HG03175 (cell line): ENCODE results near the gene CELF2.

ENCODE experiments used
- ATAC-seq: cut with Tn5 transposase; IDR thresholded peaks from one replicate; pipeline ENCODE4 v1.9.1; 2021; ENCODE audit warnings: mild to moderate bottlenecking, moderate library complexity; ENCODE audit not compliant: unreplicated experiment

CELF2 gene

GRCh38 chr10:11311027-11311426 lies 293.4 kb downstream of the CELF2 start:
- ATAC-seq = no peak

GRCh38 chr10:11313463-11313862 lies 295.8 kb downstream of the CELF2 start:
- ATAC-seq = no peak

- ATAC-seq = no peak
Observed at GRCh38 chr10:11317936-11318670, 300.4 kb downstream of the CELF2 start.

DNA sequence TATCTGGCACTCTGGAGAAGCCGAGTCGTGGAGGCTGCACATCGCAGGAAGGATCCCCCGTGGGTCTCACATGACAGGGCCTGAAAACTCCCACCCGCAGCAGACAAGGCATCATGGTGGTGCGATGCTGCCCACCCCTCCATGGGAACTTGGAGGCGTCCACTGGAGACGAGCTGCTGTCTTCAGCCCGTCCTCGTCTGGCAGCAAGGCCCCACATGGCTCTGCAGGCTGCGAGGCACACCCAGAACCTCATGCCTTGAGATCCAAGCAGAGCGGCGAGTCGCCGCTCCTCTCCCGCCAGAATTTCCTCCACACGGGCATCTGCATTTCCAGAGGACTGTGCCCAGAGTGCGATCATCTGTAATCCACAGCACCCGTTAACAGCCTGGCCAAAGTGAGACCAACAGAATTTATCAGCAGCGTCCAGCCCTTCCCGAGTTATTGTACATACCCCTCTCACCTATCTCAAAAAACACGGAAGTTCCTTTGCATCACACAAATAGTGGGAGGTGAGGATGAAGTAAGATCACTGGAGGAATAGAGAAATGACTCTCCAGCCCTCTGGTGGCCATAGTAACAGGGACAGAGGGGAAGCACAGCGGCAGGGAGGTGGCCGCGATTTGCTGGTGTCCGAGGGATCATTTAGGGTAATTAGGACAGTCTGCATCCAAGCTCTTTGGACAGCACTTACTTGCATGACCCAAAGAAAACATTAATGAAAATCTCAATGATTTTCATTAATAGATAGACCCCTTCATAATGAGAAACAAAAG lies 301.3 kb downstream of the CELF2 start:
- ATAC-seq = no peak

GRCh38 chr10:11319990-11320602 lies 302.4 kb downstream of the CELF2 start:
- ATAC-seq = no peak

GRCh38 chr10:11320809-11321520 lies 303.3 kb downstream of the CELF2 start:
- no peak for ATAC-seq

- ATAC-seq = no peak
Observed at GRCh38 chr10:11322698-11323097, 305.0 kb downstream of the CELF2 start.

DNA sequence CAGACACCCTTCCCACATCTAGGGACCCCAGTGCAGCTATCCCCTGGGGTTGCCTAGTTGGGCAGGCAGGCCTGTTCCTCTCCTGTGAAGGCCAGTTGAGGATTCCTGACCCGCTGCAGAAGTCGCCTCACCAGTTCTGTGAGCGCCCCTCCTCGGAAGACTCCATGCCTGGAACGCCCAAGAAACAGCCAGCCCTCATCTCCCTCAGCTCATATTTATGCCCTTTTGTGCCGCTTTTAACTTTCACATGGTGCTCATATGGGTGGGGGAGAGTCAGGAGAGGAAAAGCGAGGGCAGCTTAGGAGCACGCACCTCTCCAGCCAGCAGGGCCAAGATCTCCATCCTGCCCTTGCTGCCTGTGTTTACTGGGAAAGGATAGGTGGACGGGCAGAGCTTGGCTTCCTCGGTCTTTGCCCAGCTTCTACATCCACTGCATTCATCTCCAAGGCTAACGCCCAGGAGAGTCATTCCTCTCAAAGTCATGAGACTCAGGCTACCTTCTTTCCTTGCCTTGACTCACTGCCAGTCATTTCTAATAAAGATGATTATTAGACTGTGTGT lies 307.2 kb downstream of the CELF2 start:
- no peak for ATAC-seq

DNA sequence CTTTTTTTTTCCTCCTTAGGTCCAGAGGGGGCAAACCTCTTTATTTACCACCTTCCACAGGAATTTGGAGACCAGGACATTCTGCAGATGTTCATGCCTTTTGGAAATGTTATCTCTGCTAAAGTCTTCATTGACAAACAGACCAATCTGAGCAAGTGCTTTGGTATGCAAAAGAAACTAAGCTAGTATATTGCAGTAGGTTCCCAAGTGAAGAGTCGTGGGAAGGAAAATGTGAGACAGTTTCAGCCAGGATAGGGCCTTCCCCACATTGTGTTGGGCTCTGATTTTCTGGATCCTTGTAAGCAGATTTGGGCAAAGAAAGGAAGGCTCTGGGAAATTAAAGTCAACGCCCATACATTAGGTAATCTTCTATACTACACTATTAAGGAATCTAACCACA lies 308.1 kb downstream of the CELF2 start:
- no peak for ATAC-seq

DNA sequence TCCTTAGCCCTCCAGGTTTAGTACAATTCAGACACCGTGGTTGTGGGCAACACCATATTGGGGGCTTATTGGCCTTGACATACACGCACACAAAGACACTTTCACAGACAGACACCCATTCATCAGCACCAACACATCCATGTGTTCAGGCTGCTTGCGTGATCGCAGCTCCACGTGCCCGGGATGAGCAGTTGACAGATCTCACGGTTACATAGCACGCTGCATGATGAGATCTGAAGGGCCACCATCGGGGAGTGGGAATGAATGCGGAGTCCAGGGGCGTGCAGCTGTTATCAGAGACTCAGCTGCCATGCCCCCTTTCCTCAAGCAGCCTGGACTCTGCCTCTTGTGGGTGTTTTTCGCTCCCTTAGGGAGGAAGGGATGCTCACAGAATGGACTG lies 308.6 kb downstream of the CELF2 start:
- no peak for ATAC-seq

- ATAC-seq = no peak
Observed at GRCh38 chr10:11326913-11327616, 309.4 kb downstream of the CELF2 start.

DNA sequence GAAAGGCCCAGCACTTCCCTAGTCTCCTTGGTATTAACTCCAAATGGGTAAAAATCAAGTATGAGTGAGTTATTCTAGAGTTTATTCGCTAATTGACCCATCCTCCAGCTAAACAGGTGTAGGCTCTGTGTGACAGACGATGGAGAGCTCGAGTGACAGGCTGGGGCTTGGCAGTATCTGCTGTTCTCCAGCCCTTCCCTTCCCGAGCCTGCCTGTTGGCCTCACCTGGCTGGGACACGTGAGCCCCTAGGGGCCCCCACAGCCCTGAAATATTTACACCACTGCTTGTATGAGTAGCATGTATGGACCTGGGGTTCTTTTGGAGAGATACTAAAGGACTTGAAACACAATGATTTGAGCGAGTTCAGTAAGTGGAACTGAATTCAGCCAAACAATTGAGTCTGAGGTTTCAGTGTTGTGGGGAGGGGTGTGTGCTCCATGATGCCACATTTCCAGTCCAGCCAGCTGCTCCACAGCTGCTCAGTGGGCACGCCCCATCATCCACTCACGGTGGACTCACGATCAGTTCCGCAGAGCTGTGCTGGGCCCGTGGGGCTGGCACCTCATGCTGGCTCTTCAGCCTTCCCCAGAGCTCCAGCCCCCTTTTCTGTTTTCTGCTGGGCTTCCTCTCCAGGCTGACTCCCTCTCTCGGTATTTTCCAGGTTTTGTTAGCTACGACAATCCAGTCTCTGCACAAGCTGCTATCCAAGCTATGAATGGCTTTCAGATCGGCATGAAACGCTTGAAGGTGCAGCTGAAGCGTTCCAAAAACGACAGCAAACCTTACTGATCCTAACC lies 310.8 kb downstream of the CELF2 start:
- no peak for ATAC-seq

GRCh38 chr10:11329062-11329673 lies 311.5 kb downstream of the CELF2 start:
- no peak for ATAC-seq

DNA sequence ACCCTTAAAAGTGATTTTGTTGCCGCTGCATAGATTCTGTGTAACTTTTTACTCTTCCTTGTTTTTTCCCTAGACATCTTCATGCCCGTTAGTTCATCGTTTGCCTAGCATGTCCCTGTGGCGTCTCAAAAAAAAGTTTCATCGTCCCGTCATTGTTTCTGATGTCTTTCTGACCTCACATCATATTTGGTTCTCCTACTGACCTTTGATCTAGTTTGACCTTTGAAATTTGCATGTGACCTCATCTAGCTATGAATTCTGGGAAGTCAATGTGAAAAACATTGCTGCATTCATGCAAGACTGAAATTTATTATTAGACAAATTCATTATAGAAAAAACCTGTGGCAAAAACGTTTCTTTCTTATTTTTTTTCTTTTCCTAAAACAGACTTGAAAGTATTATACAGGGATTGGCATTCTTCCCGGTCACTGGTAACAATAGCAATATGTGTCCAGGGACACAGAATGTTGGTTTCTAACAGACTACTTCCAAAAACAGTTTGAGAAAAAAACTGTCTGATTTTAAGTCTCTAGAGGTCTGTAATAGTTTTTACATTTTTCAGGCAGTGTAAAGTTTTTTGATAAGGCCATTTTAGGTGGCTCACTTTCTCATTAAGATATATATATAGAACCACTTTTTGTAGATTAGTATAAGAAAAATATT lies 312.8 kb downstream of the CELF2 start:
- no peak for ATAC-seq

- no peak for ATAC-seq
Observed at GRCh38 chr10:11331046-11331577, 313.4 kb downstream of the CELF2 start.

DNA sequence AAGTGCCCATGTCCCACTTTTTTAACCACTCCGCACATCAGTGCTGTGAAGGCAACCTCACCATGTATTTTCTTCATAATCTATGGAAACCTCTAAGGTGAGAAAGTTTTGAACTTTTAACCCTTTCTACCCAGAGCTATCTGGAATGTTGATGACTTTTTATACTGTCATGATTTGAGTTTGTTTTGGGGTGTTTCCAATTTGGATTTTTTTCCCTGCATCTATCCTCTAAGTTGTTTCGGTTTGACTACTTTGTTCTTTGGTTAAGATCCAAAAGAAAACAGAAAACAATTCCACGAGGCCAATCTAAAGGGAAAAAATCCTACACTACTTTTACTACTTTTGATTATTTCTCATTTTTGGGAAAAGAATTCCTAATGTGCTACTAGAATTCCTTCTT lies 314.1 kb downstream of the CELF2 start:
- ATAC-seq = no peak

DNA sequence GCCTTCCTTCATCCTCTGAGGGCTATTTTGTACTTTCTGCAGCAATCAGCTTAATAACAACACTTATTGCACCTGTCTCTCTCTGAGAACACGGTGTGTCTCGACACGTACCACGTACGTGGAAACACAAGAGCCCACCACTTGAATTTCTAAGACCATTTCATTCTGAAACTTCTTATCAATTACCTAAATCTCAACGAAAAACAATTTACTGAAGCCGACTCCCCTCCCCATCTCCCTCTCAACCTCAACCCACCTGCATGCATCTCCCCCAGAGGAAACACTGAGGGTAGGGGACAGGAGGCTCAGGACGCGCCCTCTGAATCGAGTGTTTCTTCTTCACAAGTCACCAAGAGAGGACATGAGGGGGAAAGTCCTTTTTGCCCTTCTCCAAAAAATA lies 315.2 kb downstream of the CELF2 start:
- no peak for ATAC-seq

- no peak for ATAC-seq
Observed at GRCh38 chr10:11334436-11334835, 316.8 kb downstream of the CELF2 start.
